H1 (cell line): ENCODE data around the gene CYB561D2. TPM values are rescaled to one million over a fixed set of nuclear protein-coding genes. Genes with fewer than 3 reads are reported as not detected.

Source experiments
- CTCF ChIA-PET: fragments of 300-600 bp; sonication (Branson Sonifier 250); formaldehyde crosslinking; loops from one replicate; lab custom pipeline; 2021; ENCODE audit not compliant: partially characterized antibody; lab: Charles Lee
- POLR2A ChIA-PET: fragments of 300-600 bp; sonication (Branson Sonifier 250); formaldehyde crosslinking; loops from one replicate; lab custom pipeline; 2021; ENCODE audit warnings: inconsistent platforms; ENCODE audit not compliant: partially characterized antibody; lab: Charles Lee
- DNase-seq, 2 experiments: peaks; one replicate each; pipeline versions ENCODE4 v3.0.0 to v3.0.0-alpha.2; 2010 to 2022; ENCODE audit warnings: low spot score in 2 of 2, low read depth in 1 of 2, mixed read lengths in 1 of 2
- FAIRE-seq: peaks from 2 replicates; lab custom pipeline; 2011; peaks lifted over from hg19 to GRCh38; lab: Jason Lieb, UNC
- H2AFZ ChIP-seq: 2 replicates; pipeline ENCODE4 v1.8.1; 2012; ENCODE audit warnings: low read length, inconsistent platforms
- H2AK5ac ChIP-seq: 2 replicates; pipeline ENCODE4 v1.6.1; 2013; ENCODE audit warnings: low read depth, low read length
- H2BK120ac ChIP-seq: replicated peaks from 2 replicates; pipeline ENCODE3; 2013; ENCODE audit warnings: low read depth, low read length, inconsistent platforms
- H2BK12ac ChIP-seq: 2 replicates; pipeline ENCODE4 v1.6.1; 2013; ENCODE audit warnings: low read depth, low read length
- H2BK15ac ChIP-seq: 2 replicates; pipeline ENCODE4 v1.6.1; 2013; ENCODE audit warnings: low read length
- H2BK20ac ChIP-seq: 2 replicates; pipeline ENCODE4 v1.6.1; 2013; ENCODE audit warnings: low read length
- H2BK5ac ChIP-seq: 2 replicates; pipeline ENCODE4 v1.6.1; 2013; ENCODE audit warnings: low read depth, low read length
- H3K14ac ChIP-seq: 2 replicates; pipeline ENCODE4 v1.6.1; 2013; ENCODE audit warnings: inconsistent platforms; ENCODE audit not compliant: insufficient read length
- H3K18ac ChIP-seq: 2 replicates; pipeline ENCODE4 v1.6.1; 2013; ENCODE audit warnings: low read length; ENCODE audit errors: extremely low read depth
- H3K23ac ChIP-seq: 2 replicates; pipeline ENCODE4 v1.6.1; 2013; ENCODE audit warnings: inconsistent platforms; ENCODE audit not compliant: insufficient read length
- H3K23me2 ChIP-seq: 2 replicates; pipeline ENCODE4 v1.6.1; 2013; ENCODE audit warnings: low read depth, low read length
- H3K27ac ChIP-seq: 2 replicates; pipeline ENCODE4 v1.6.1; 2011; ENCODE audit warnings: low read depth, low read length, inconsistent platforms
- H3K27me3 ChIP-seq, 4 experiments: replicated peaks in 1 of 4; 1 replicate in 1 of 4; 2 replicates in 3 of 4; pipeline versions ENCODE4 v1.6.1 to v1.8.1; 2011 to 2013; ENCODE audit warnings: low read length in 3 of 4, mild to moderate bottlenecking in 3 of 4, inconsistent platforms in 2 of 4, mixed read lengths in 2 of 4, moderate library complexity in 1 of 4; ENCODE audit not compliant: control insufficient read depth in 3 of 4, insufficient read depth in 3 of 4; ENCODE audit errors: extremely low read depth in 1 of 4
- H3K36me3 ChIP-seq, 4 experiments: 2 replicates each; pipeline versions ENCODE4 v1.6.1 to v1.8.1; 2011 to 2013; ENCODE audit warnings: mild to moderate bottlenecking in 4 of 4, low read length in 3 of 4, moderate library complexity in 2 of 4, control low read depth in 1 of 4, inconsistent platforms in 1 of 4; ENCODE audit not compliant: insufficient read depth in 4 of 4, control insufficient read depth in 2 of 4
- H3K4ac ChIP-seq: replicated peaks from 2 replicates; pipeline ENCODE3; 2013; ENCODE audit warnings: low read length, low read depth, mixed read lengths, inconsistent platforms; ENCODE audit not compliant: insufficient read length
- H3K4me1 ChIP-seq, 4 experiments: replicated peaks in 1 of 4; 1 replicate in 1 of 4; 2 replicates in 3 of 4; pipeline versions ENCODE4 v1.6.1 to v1.8.1; 2011 to 2013; ENCODE audit warnings: low read length in 3 of 4, inconsistent platforms in 2 of 4, mixed read lengths in 1 of 4; ENCODE audit not compliant: insufficient read depth in 4 of 4, control insufficient read depth in 3 of 4
- H3K4me2 ChIP-seq, 2 experiments: 2 replicates each; pipeline versions ENCODE4 v1.6.1 to v1.8.1; 2011 to 2013; ENCODE audit warnings: low read depth in 2 of 2, low read length in 2 of 2, control low read depth in 1 of 2, inconsistent platforms in 1 of 2, mild to moderate bottlenecking in 1 of 2; ENCODE audit not compliant: insufficient read depth in 1 of 2
- H3K4me3 ChIP-seq, 4 experiments: fragments of 200-600, 300-600 bp in 1 of 4; sonication (generic), shearing (Covaris generic), sonication (Bioruptor Twin) in 1 of 4; 2 replicates each; pipeline versions ENCODE4 v1.5.1 to v1.8.1; 2011 to 2016; ENCODE audit warnings: low read length in 4 of 4, low read depth in 3 of 4, control low read depth in 2 of 4, inconsistent platforms in 2 of 4, mild to moderate bottlenecking in 2 of 4, mixed read lengths in 1 of 4, moderate library complexity in 1 of 4; ENCODE audit not compliant: insufficient read depth in 2 of 4; ENCODE audit errors: extremely low read depth in 1 of 4
- H3K56ac ChIP-seq: replicated peaks from 2 replicates; pipeline ENCODE3; 2013; ENCODE audit warnings: low read depth, mild to moderate bottlenecking, mixed read lengths, low read length, inconsistent platforms; ENCODE audit not compliant: insufficient read length
- H3K79me1 ChIP-seq: 2 replicates; pipeline ENCODE4 v1.6.1; 2013; ENCODE audit warnings: low read depth, low read length, control low read depth
- H3K79me2 ChIP-seq, 2 experiments: 2 replicates each; pipeline versions ENCODE4 v1.6.1 to v1.8.1; 2012 to 2013; ENCODE audit warnings: low read length in 2 of 2, mild to moderate bottlenecking in 2 of 2, inconsistent platforms in 1 of 2; ENCODE audit not compliant: insufficient read depth in 2 of 2, control insufficient read depth in 1 of 2
- H3K9ac ChIP-seq, 4 experiments: replicated peaks in 1 of 4; 1 replicate in 1 of 4; 2 replicates in 3 of 4; pipeline versions ENCODE4 v1.6.1 to v1.8.1; 2011 to 2013; ENCODE audit warnings: low read depth in 3 of 4, low read length in 3 of 4, control low read depth in 2 of 4, mild to moderate bottlenecking in 2 of 4, moderate library complexity in 2 of 4, inconsistent platforms in 1 of 4; ENCODE audit errors: extremely low read depth in 1 of 4
- H3K9me3 ChIP-seq, 2 experiments: 2 replicates each; pipeline versions ENCODE4 v1.6.1 to v1.8.1; 2012 to 2013; ENCODE audit warnings: mild to moderate bottlenecking in 2 of 2, moderate library complexity in 2 of 2, control low read depth in 1 of 2, inconsistent platforms in 1 of 2, low read depth in 1 of 2, low read length in 1 of 2, mixed read lengths in 1 of 2; ENCODE audit not compliant: insufficient read depth in 2 of 2
- H4K20me1 ChIP-seq, 2 experiments: replicated peaks in 1 of 2; 2 replicates each; pipeline versions ENCODE3 to v1.8.1; 2011 to 2013; ENCODE audit warnings: inconsistent platforms in 2 of 2, low read length in 2 of 2, mild to moderate bottlenecking in 1 of 2; ENCODE audit not compliant: insufficient read depth in 2 of 2, control insufficient read depth in 1 of 2
- H4K5ac ChIP-seq: 2 replicates; pipeline ENCODE4 v1.6.1; 2013; ENCODE audit warnings: low read length, low read depth, mixed read lengths, inconsistent platforms; ENCODE audit not compliant: insufficient read length
- H4K8ac ChIP-seq: 2 replicates; pipeline ENCODE4 v1.8.0; 2013; ENCODE audit warnings: mild to moderate bottlenecking, moderate library complexity, low read length, inconsistent platforms; ENCODE audit not compliant: insufficient read depth; ENCODE audit errors: extremely low read depth
- H4K91ac ChIP-seq: replicated peaks from 2 replicates; pipeline ENCODE3; 2013; ENCODE audit warnings: low read length, mixed read lengths, inconsistent platforms; ENCODE audit not compliant: insufficient read length
- BCL11A ChIP-seq, 2 experiments: IDR thresholded peaks; one replicate each; pipeline ENCODE4 v1.6.1; 2011; ENCODE audit warnings: low read depth in 2 of 2, low read length in 2 of 2, mild to moderate bottlenecking in 2 of 2
- BRCA1 ChIP-seq: IDR thresholded peaks from 2 replicates; pipeline ENCODE4 v1.6.1; 2012; ENCODE audit warnings: low read depth, low read length, improper control_type of control experiment
- EP300 ChIP-seq, 2 experiments: IDR thresholded peaks; 1 replicate in 1 of 2; 2 replicates in 1 of 2; pipeline ENCODE4 v1.6.1; 2011 to 2012; ENCODE audit warnings: low read depth in 2 of 2, low read length in 2 of 2, mild to moderate bottlenecking in 2 of 2, borderline replicate concordance in 1 of 2, inconsistent platforms in 1 of 2, moderate library complexity in 1 of 2
- JUND ChIP-seq: IDR thresholded peaks from 2 replicates; pipeline ENCODE4 v1.6.1; 2011; ENCODE audit warnings: mild to moderate bottlenecking, improper control_type of control experiment, low read length
- KDM1A ChIP-seq: fragments of 200-600, 300-600 bp; sonication (generic); IDR thresholded peaks from 2 replicates; pipeline ENCODE4 v1.7.1; 2016; ENCODE audit warnings: mild to moderate bottlenecking, low read length, borderline replicate concordance
- KDM4A ChIP-seq: IDR thresholded peaks from one replicate; pipeline ENCODE4 v1.7.1; 2012; ENCODE audit warnings: low read depth, mild to moderate bottlenecking, moderate library complexity, low read length, inconsistent platforms; ENCODE audit not compliant: severe bottlenecking
- RFX5 ChIP-seq: IDR thresholded peaks from 2 replicates; pipeline ENCODE4 v1.6.1; 2011; ENCODE audit warnings: low read depth, low read length, improper control_type of control experiment, borderline replicate concordance
- SUZ12 ChIP-seq: fragments of 200-600 bp; sonication (generic); IDR thresholded peaks from 2 replicates; pipeline ENCODE4 v1.6.1; 2012; ENCODE audit warnings: mild to moderate bottlenecking, inconsistent platforms, low read length, moderate library complexity, mixed read lengths
- YY1 ChIP-seq: IDR thresholded peaks from 2 replicates; pipeline ENCODE4 v1.6.1; 2011; ENCODE audit warnings: low read depth, mild to moderate bottlenecking, low read length
- ZNF274 ChIP-seq: IDR thresholded peaks from 2 replicates; pipeline ENCODE4 v1.7.0; 2012; ENCODE audit warnings: low read length, borderline replicate concordance; ENCODE audit errors: extremely low read depth
- WGBS, 2 experiments: shearing (Covaris generic) in 1 of 2; methylation state at CpG; one replicate each; pipeline versions ENCODE4 v1.1.6 to v1.1.7; 2013 to 2015; ENCODE audit warnings: low lambda C conversion rate in 2 of 2, mixed read lengths in 2 of 2, inconsistent platforms in 1 of 2, low coverage in 1 of 2, missing lambda C conversion rate in 1 of 2; ENCODE audit not compliant: insufficient replicate concordance in 2 of 2, insufficient coverage in 1 of 2, insufficient read length in 1 of 2; ENCODE audit errors: extremely low coverage in 1 of 2, missing lambda C conversion rate in 1 of 2; 5-methylcytosine and 5-hydroxymethylcytosine counted together
- polyA plus RNA-seq, 7 experiments: library from polyadenylated mRNA; depleted of rRNA in 3 of 7; stranded (reverse) in 5 of 7; unstranded in 2 of 7; fragments of >200 nt in 5 of 7; fragments of 200-250 nt in 2 of 7; gene quantifications; 1 replicate in 5 of 7; 2 replicates in 1 of 7; 4 replicates in 1 of 7; pipeline versions ENCODE4 v1.2.1 to v1.2.3, GENCODE V29; 2011 to 2013; ENCODE audit warnings: missing spikeins in 2 of 7, mixed read lengths in 2 of 7
- total RNA-seq: library from RNA; stranded (reverse); fragmentation: NEBNext Ultra II Directional; extraction: Animal tissue kit (Norgen Biotek cat#: 25700); gene quantifications from 2 replicates; pipeline ENCODE4 v1.2.1, GENCODE V29; 2021
- TF ChIP-seq, protein P1 (sequence below): IDR thresholded peaks from 2 replicates; pipeline ENCODE4 v1.6.1; 2011; ENCODE audit warnings: low read depth, mild to moderate bottlenecking, low read length; ENCODE audit not compliant: insufficient read depth
- TF ChIP-seq, protein P2 (sequence below): IDR thresholded peaks from 2 replicates; pipeline ENCODE4 v1.6.1; 2011; ENCODE audit warnings: low read length, improper control_type of control experiment

CYB561D2 gene
- total and polyA plus RNA-seq, 2 of the 8 experiments (the other 6 are each of a cell fraction or from before 2014, with no cell fraction given) = 9.8 to 34.0 TPM

DNA sequence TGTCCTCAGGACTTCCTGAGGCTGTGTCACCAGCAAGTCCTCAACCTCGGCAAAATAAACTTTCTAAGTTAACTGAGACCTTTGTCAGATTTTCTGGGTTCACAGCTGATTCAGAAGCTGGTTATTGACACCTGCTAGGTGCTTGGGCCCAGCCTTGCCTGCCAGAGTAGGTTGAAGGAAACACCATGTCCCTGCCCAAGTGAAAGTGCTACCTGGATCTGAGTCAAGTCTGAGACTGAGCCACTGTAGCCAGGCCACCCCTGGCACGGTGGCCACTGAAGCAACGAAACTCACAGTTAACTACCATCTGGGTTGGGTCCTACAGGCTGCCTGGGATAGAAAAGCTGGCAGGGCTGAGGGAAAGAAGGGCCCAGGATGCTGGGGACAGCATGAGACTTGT is 36.3 kb upstream of the CYB561D2 start:
- Histone ChIP-seq H2AFZ (no peak overlapping the region), H3K9ac (no peak overlapping the region), H3K18ac (no peak overlapping the region), H3K9me3 (peaks cover 7 to 13% of the 10 kb centered on the region in 2 experiments; a peak in 2 of 4 replicates), H4K91ac (no peak overlapping the region), H3K4me3 (no peak overlapping the region), H3K36me3 (peaks cover 9 to 27% (median 21%) of the 10 kb centered on the region in 4 experiments), H4K20me1 (peaks cover 16 to 26% of the 10 kb centered on the region in 2 experiments), H3K23ac (no peak overlapping the region), H2BK120ac (no peak overlapping the region), H2BK20ac (no peak overlapping the region), H3K4ac (no peak overlapping the region), H2BK5ac (no peak overlapping the region), H3K79me1 (peaks cover 9% of the 10 kb centered on the region), H4K5ac (no peak overlapping the region), H3K56ac (no peak overlapping the region), H3K4me2 (no peak overlapping the region), H2BK15ac (no peak overlapping the region), H2BK12ac (no peak overlapping the region), H3K27me3 (no peaks in the 10 kb centered on the region), H3K14ac (no peak overlapping the region), H3K4me1 (peaks cover 0 to 3% (median 1%) of the 10 kb centered on the region in 4 experiments; a peak in 1 of 7 replicates), H4K8ac (no peak overlapping the region), H3K79me2 (peaks cover 0 to 10% of the 10 kb centered on the region in 2 experiments; a peak in 2 of 4 replicates), H3K27ac (no peak overlapping the region), H3K23me2 (no peaks in the 10 kb centered on the region), H2AK5ac (no peak overlapping the region)
- FAIRE-seq (no peak), DNase-seq (no peak)
- POLR2A ChIA-PET = interaction anchor here (1.1 to 12.6 kb wide), 4 partner anchors 12 to 36 kb away, joined by 3 to 149 read pairs (median 6); partner anchors contain the start of genes CYB561D2, HYAL1, HYAL3 and NAA80
- CTCF ChIA-PET = interaction anchor here (0.6 to 1.8 kb wide), 5 partner anchors 9 to 657 kb away, joined by 3 to 12 read pairs (median 4); partner anchors contain the start of genes HYAL3, LSMEM2 and NAA80
- 92% methylated on average over 3 of the region's 3 CpGs; no CpG with 5 or more reads in 1 of the 2 experiments for whole genome bisulfite sequencing, 2 experiments
- no peak for TF ChIP-seq ZNF274
- no peak for TF ChIP-seq BCL11A (IDR thresholded peaks at IDR 0.05; ENCODE audit: low read depth in 2 of 2, low read length in 2 of 2)
- no peak for TF ChIP-seq JUND
- no peak for TF ChIP-seq BRCA1
- TF ChIP-seq KDM4A = no peak
- TF ChIP-seq, protein P1, sequence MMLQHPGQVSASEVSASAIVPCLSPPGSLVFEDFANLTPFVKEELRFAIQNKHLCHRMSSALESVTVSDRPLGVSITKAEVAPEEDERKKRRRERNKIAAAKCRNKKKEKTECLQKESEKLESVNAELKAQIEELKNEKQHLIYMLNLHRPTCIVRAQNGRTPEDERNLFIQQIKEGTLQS = no peak
- no peak for TF ChIP-seq RFX5
- no peak for TF ChIP-seq KDM1A
- TF ChIP-seq, protein P2, sequence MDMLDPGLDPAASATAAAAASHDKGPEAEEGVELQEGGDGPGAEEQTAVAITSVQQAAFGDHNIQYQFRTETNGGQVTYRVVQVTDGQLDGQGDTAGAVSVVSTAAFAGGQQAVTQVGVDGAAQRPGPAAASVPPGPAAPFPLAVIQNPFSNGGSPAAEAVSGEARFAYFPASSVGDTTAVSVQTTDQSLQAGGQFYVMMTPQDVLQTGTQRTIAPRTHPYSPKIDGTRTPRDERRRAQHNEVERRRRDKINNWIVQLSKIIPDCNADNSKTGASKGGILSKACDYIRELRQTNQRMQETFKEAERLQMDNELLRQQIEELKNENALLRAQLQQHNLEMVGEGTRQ = no peak
- TF ChIP-seq SUZ12 = no peak
- TF ChIP-seq EP300 (IDR thresholded peaks at IDR 0.05; ENCODE audit: borderline replicate concordance in 1 of 2, low read depth in 2 of 2, low read length in 2 of 2) = no peak
- no peak for TF ChIP-seq YY1
